ENCODE results near the gene TSR1.

Gene TSR1

DNA sequence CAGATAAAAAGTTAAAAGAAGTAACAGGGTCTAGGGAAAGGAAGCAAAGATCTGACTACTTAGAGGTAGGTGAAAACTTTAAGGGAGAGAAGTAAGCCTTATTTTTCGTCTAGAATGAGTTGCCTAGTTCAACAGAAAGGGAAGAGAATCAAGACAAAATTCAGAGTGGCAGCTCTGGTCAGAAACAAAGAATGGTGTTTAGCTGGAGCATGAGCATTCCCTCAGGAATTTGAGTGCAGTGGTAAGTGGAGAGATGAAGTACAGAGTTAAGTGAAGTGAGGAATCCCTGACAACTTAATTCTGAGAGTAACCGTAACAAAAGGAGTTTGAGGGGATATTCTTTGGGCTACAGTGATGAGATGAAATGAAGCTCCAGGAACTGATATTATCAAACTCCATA is 44.2 kb downstream of the TSR1 start:
- Mint-ChIP-seq H3K27ac (peak overlapping the region; percentile 0), H3K27me3 (no peaks in the 10 kb centered on the region), H3K36me3 (ENCODE audit: low read depth) (peaks cover 62% of the 10 kb centered on the region), H3K4me1 (ENCODE audit: low read depth) (peaks cover 33% of the 10 kb centered on the region), H3K9me3 (no peaks in the 10 kb centered on the region), H3K4me3 (no peak overlapping the region)

DNA sequence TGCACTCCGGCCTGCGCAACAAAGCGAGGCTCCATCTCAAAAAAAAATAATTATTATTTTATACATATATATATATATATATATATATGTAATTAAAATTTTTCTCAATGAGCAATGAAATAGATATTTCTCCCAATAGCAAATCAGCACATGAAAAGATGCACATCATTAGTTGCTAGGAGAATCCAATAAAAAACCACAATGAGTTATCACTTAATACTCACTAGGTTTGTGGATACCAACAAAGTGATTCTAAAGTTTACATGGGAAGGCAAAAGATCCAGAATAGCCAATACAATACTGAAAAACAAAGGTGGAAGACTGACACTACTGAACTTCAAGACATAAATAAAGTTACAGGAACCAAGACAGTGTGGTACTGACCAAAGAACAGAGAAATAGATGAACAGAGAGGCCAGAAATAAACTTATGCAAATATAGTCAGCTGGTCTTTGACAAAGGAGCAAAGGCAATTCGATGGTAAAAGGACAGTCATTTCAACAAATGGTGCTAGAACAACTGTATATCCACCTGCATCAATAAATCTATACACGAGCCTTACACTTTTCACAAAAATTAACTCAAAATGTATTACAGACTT is 46.3 kb downstream of the TSR1 start:
- Mint-ChIP-seq H3K27me3 (no peaks in the 10 kb centered on the region), H3K4me1 (ENCODE audit: low read depth) (peaks cover 12% of the 10 kb centered on the region), H3K4me3 (no peak overlapping the region), H3K27ac (no peak overlapping the region), H3K9me3 (no peaks in the 10 kb centered on the region), H3K36me3 (ENCODE audit: low read depth) (peaks cover 50% of the 10 kb centered on the region)

DNA sequence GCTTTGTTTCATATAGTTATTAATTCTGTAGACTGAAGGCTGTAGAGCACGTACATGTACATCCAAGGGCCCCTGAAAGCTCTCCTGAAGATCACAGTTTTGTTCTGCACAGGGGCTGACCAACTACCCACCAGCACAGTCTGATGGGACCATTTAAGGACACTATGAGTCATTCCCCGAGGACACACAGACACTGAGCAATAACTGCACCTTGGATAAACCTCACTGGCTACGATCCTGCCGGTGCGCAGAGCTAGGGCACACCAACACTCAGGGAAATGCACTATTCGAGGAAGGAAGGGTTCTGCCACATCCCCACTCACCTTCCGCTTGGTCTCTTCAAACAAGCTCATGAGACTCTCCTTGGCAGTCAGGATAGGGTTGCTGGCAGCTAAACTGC is 53.0 kb downstream of the TSR1 start:
- Mint-ChIP-seq H3K4me1 (ENCODE audit: low read depth) (peaks cover 17% of the 10 kb centered on the region), H3K4me3 (no peak overlapping the region), H3K36me3 (ENCODE audit: low read depth) (peaks cover 62% of the 10 kb centered on the region), H3K27ac (no peak overlapping the region), H3K27me3 (no peaks in the 10 kb centered on the region), H3K9me3 (no peaks in the 10 kb centered on the region)

DNA sequence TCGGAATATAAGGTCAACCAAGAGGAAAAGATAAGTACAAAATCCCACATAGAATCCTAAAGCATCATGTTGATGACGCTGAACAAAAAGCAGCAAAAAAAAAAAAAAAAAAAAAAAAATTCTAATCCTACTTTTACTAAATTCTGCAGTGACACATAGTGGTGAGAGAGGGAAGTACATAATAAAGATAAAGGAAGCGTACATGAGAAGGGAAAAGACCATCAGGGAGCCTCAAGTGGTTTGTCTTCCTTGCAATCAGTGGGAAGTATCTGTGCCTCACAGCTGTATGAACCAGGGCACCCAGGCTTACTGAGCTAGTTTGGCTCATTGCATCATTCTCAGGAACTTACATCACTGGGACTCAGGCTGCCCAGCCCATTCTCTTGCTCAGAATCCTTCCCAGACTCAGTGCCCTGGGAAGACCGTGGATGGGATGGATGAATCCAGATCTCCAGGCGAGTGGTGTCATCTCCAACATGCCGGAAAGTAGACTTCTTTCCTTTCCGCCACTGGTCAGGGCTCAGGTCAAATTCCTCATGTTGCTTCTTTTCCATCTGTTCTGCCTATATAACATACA is 53.9 kb downstream of the TSR1 start:
- peak overlapping the region; percentile 33 for H3K27ac Mint-ChIP-seq
- peaks cover 60% of the 10 kb centered on the region for H3K36me3 Mint-ChIP-seq (ENCODE audit: low read depth)
- H3K4me1 Mint-ChIP-seq (ENCODE audit: low read depth), result peaks cover 18% of the 10 kb centered on the region
- H3K9me3 Mint-ChIP-seq, result no peaks in the 10 kb centered on the region
- H3K4me3 Mint-ChIP-seq, result no peak overlapping the region
- H3K27me3 Mint-ChIP-seq, result no peaks in the 10 kb centered on the region

DNA sequence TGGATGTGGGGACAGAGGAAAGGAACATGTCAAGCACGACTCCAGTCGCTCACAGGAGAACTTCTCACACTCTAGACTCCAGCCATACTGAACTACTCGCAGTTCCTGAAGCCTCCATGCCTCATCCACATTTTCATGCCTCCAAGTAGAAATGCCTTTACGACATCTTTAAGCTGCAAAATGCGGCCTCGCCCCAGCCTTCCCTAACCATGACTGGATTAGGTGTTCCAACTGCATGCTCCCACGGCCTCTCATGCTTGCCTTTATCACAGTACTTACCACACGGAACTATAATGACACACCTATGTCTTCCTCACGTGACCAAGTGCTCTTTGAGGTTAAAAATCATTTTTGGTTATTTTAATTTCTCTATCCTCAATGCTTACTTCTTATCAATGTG is 56.5 kb downstream of the TSR1 start:
- H3K4me3 Mint-ChIP-seq, result no peak overlapping the region
- H3K27me3 Mint-ChIP-seq, result no peaks in the 10 kb centered on the region
- H3K9me3 Mint-ChIP-seq, result no peaks in the 10 kb centered on the region
- H3K27ac Mint-ChIP-seq, result peak overlapping the region; percentile 32
- peaks cover 67% of the 10 kb centered on the region for H3K36me3 Mint-ChIP-seq (ENCODE audit: low read depth)
- peaks cover 41% of the 10 kb centered on the region for H3K4me1 Mint-ChIP-seq (ENCODE audit: low read depth)

DNA sequence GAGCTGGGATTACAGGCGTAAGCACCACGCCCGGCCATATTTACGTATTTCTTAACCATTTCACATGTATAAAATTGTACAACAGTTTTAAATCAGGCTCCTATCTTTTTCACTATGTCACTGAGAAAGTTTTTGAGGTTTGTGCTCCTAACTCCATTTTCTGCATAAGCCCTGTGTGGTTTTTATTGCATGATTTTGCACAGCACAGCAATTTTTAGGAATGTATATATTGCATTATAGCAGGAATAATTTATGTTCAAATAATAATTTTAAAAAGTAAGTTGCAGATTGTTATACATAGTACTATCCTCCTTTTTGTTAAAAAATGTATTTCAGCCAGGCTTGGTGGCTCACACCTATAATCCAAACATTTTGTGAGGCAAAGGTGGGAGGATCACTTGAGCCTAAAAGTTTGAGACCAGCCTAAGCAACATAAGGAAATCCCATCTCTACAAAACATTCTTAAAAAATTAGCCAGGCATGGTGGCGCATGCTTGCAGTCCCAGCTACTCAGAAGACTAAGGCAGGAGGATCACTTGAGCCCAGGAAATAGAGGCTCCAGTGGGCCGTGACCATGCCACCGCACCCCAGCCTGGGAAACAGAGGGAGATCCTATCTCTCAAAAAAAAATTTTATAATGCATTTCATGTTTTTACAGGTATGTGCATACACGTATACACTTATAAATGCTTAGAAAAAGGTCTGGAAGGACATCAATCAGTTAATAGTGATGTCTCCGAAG is 58.7 kb downstream of the TSR1 start:
- H3K27ac Mint-ChIP-seq, result no peak overlapping the region
- H3K27me3 Mint-ChIP-seq, result no peaks in the 10 kb centered on the region
- peaks cover 51% of the 10 kb centered on the region for H3K4me1 Mint-ChIP-seq (ENCODE audit: low read depth)
- H3K4me3 Mint-ChIP-seq, result no peak overlapping the region
- H3K36me3 Mint-ChIP-seq (ENCODE audit: low read depth), result peaks cover 65% of the 10 kb centered on the region
- H3K9me3 Mint-ChIP-seq, result no peaks in the 10 kb centered on the region

DNA sequence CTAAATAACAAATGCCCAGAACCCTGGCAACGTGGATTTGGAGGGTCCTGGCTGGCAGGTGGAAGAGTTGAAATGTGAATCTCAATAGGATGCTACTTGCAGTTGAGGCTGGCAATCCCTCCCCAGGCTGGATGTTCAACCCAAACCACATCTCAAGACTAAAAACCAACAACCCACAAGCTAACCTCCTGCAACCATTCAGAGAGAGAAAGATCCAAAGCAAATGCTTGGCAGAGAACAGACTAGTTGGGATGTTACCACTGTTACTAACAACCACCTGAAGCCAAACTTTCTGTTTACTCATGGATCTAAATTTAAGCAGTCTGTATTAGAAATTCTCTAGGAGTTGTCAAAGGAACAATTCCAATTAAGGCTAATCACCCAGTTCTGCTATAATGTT is 60.5 kb downstream of the TSR1 start:
- no peaks in the 10 kb centered on the region for H3K9me3 Mint-ChIP-seq
- no peaks in the 10 kb centered on the region for H3K27me3 Mint-ChIP-seq
- H3K36me3 Mint-ChIP-seq (ENCODE audit: low read depth), result peaks cover 54% of the 10 kb centered on the region
- H3K4me1 Mint-ChIP-seq (ENCODE audit: low read depth), result peaks cover 53% of the 10 kb centered on the region
- H3K4me3 Mint-ChIP-seq, result no peak overlapping the region
- peak overlapping the region; percentile 53 for H3K27ac Mint-ChIP-seq

DNA sequence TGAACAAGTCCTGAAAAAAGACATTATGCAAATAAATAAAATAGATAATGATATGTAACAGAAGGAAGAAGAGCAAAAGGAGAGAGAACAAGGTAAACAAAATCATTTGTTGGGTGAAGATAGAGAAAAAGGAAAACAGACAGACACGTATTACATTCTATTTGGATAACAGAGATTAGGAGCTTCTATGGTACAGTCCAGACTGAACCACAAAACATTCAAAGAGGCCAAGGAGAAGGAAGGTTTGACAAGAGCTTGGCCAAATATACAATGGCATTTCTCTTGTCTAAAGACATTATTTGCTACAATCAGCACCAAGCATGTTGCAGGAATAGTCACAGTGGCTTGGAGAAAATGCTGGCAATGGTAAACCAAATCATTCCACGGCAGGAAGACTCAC is 61.8 kb downstream of the TSR1 start:
- Mint-ChIP-seq H3K4me3 (no peak overlapping the region), H3K27ac (no peak overlapping the region), H3K36me3 (ENCODE audit: low read depth) (peaks cover 58% of the 10 kb centered on the region), H3K9me3 (no peaks in the 10 kb centered on the region), H3K27me3 (no peaks in the 10 kb centered on the region), H3K4me1 (ENCODE audit: low read depth) (peaks cover 61% of the 10 kb centered on the region)

Measured in stimulated activated naive CD8-positive, alpha-beta T cell treated with anti-CD3 and anti-CD28 coated beads, Interleukin-15, Interleukin-2, amounts not matched to agents 100 ng/mL and 50 ng/mL, for 24 hours (primary cell).